Astrocyte (in vitro differentiated cells and primary cell): ENCODE data around the gene TGFB1. TPM values are rescaled to one million over a fixed set of nuclear protein-coding genes. Genes with fewer than 3 reads are reported as not detected.

Experiments used
- DNase-seq: peaks from one replicate; pipeline ENCODE4 v3.0.0-alpha.2; 2010; ENCODE audit warnings: low read depth
- FAIRE-seq: peaks from 2 replicates; lab custom pipeline; 2011; peaks lifted over from hg19 to GRCh38; lab: Jason Lieb, UNC
- H2AFZ ChIP-seq: 2 replicates; pipeline ENCODE4 v1.6.0; 2012; ENCODE audit warnings: low read depth, low read length, inconsistent platforms
- H3K27ac ChIP-seq: 2 replicates; pipeline ENCODE4 v1.5.1; 2011; ENCODE audit warnings: low read depth, low read length, inconsistent platforms
- H3K27me3 ChIP-seq: 2 replicates; pipeline ENCODE4 v1.6.0; 2011; ENCODE audit warnings: low read length, inconsistent platforms; ENCODE audit not compliant: insufficient read depth
- H3K36me3 ChIP-seq: 2 replicates; pipeline ENCODE4 v1.5.1; 2011; ENCODE audit warnings: low read length, inconsistent platforms; ENCODE audit not compliant: insufficient read depth
- H3K4me1 ChIP-seq: 2 replicates; pipeline ENCODE4 v1.5.1; 2011; ENCODE audit warnings: low read length, inconsistent platforms; ENCODE audit not compliant: insufficient read depth
- H3K4me2 ChIP-seq: 2 replicates; pipeline ENCODE4 v1.6.0; 2012; ENCODE audit warnings: low read length, inconsistent platforms
- H3K4me3 ChIP-seq: 2 replicates; pipeline ENCODE4 v1.5.1; 2011; ENCODE audit warnings: low read depth, mild to moderate bottlenecking, low read length, inconsistent platforms; ENCODE audit not compliant: insufficient read depth
- H3K79me2 ChIP-seq: 2 replicates; pipeline ENCODE4 v1.6.0; 2012; ENCODE audit warnings: mild to moderate bottlenecking, low read length, inconsistent platforms; ENCODE audit not compliant: insufficient read depth
- H3K9ac ChIP-seq: 2 replicates; pipeline ENCODE4 v1.6.0; 2012; ENCODE audit warnings: mild to moderate bottlenecking, low read length, inconsistent platforms
- H3K9me3 ChIP-seq: 2 replicates; pipeline ENCODE4 v1.5.1; 2012; ENCODE audit warnings: low read depth, mild to moderate bottlenecking, low read length, inconsistent platforms; ENCODE audit not compliant: insufficient read depth
- H4K20me1 ChIP-seq: 2 replicates; pipeline ENCODE4 v1.6.0; 2012; ENCODE audit warnings: low read length, inconsistent platforms; ENCODE audit not compliant: insufficient read depth
- H3K27ac Mint-ChIP-seq: one replicate; pipeline ENCODE4 v1.8.0; 2021; ENCODE audit warnings: mild to moderate bottlenecking, mixed read lengths; ENCODE audit not compliant: unreplicated experiment
- H3K27me3 Mint-ChIP-seq: one replicate; pipeline ENCODE4 v1.8.0; 2021; ENCODE audit warnings: low read depth, mixed read lengths; ENCODE audit not compliant: unreplicated experiment
- H3K36me3 Mint-ChIP-seq: one replicate; pipeline ENCODE4 v1.8.0; 2021; ENCODE audit warnings: low read depth, mixed read lengths; ENCODE audit not compliant: unreplicated experiment
- H3K4me1 Mint-ChIP-seq: one replicate; pipeline ENCODE4 v1.8.0; 2021; ENCODE audit warnings: low read depth, mixed read lengths; ENCODE audit not compliant: unreplicated experiment
- H3K4me3 Mint-ChIP-seq: one replicate; pipeline ENCODE4 v1.8.0; 2021; ENCODE audit warnings: mild to moderate bottlenecking, moderate library complexity, mixed read lengths; ENCODE audit not compliant: unreplicated experiment
- H3K9me3 Mint-ChIP-seq: one replicate; pipeline ENCODE4 v1.8.0; 2021; ENCODE audit warnings: mild to moderate bottlenecking, mixed read lengths; ENCODE audit not compliant: unreplicated experiment
- CTCF ChIP-seq: IDR thresholded peaks from 2 replicates; pipeline ENCODE4 v1.5.1; 2011; ENCODE audit warnings: low read depth, mild to moderate bottlenecking, inconsistent platforms, low read length, moderate library complexity; ENCODE audit not compliant: insufficient read depth
- EZH2 ChIP-seq: IDR thresholded peaks from 2 replicates; pipeline ENCODE4 v1.6.1; 2012; ENCODE audit warnings: mild to moderate bottlenecking, low read length, inconsistent platforms; ENCODE audit not compliant: insufficient read depth
- total RNA-seq: library from RNA; stranded (reverse); gene quantifications from 2 replicates; pipeline ENCODE4 v1.2.1, GENCODE V29; 2021

The TGFB1 gene
- total RNA-seq, 1 donor from 2014 or later, result 155 TPM

- H3K9me3 Mint-ChIP-seq, result no peaks in the 10 kb centered on the region
- Histone ChIP-seq H3K27me3 (no peaks in the 10 kb centered on the region), H3K9me3 (no peaks in the 10 kb centered on the region), H3K79me2 (peaks cover 26% of the 10 kb centered on the region), H3K4me3 (peak overlapping the region; percentile 93), H3K4me1 (peaks cover 19% of the 10 kb centered on the region), H3K4me2 (peak overlapping the region; percentile 85), H3K27ac (peak overlapping the region; percentile 100), H3K36me3 (no peaks in the 10 kb centered on the region), H2AFZ (peak overlapping the region; percentile 97), H4K20me1 (no peaks in the 10 kb centered on the region), H3K9ac (peak overlapping the region; percentile 98)
- peak overlapping the region; percentile 93 for H3K4me3 Mint-ChIP-seq
- H3K27ac Mint-ChIP-seq, result peak overlapping the region; percentile 98
- H3K36me3 Mint-ChIP-seq, result peaks cover 10% of the 10 kb centered on the region
- no peak for DNase-seq
- H3K4me1 Mint-ChIP-seq, result peaks cover 10% of the 10 kb centered on the region
- no peaks in the 10 kb centered on the region for H3K27me3 Mint-ChIP-seq
- no peak for TF ChIP-seq EZH2
- no peak for TF ChIP-seq CTCF
- FAIRE-seq, result no peak
These were observed 9.6 kb upstream of the TGFB1 start for GRCh38 chr19:41363371-41363752.

GRCh38 chr19:41362143-41362847 is 8.6 kb upstream of the TGFB1 start:
- H3K4me3 Mint-ChIP-seq, result peak overlapping the region; percentile 93
- H3K4me2 ChIP-seq, result no peak overlapping the region
- H3K4me1 Mint-ChIP-seq, result peaks cover 5% of the 10 kb centered on the region
- H3K4me1 ChIP-seq, result peaks cover 11% of the 10 kb centered on the region
- no peak overlapping the region for H3K27ac ChIP-seq
- peaks cover 26% of the 10 kb centered on the region for H3K79me2 ChIP-seq
- no peak overlapping the region for H2AFZ ChIP-seq
- H3K9ac ChIP-seq, result no peak overlapping the region
- no peak overlapping the region for H3K4me3 ChIP-seq
- TF ChIP-seq CTCF (no peak), EZH2 (no peak)
- no peak overlapping the region for H3K27ac Mint-ChIP-seq
- no peaks in the 10 kb centered on the region for H3K9me3 ChIP-seq
- H3K27me3 ChIP-seq, result no peaks in the 10 kb centered on the region
- H3K27me3 Mint-ChIP-seq, result no peaks in the 10 kb centered on the region
- DNase-seq (no peak), FAIRE-seq (no peak)
- H3K36me3 ChIP-seq, result no peaks in the 10 kb centered on the region
- H4K20me1 ChIP-seq, result no peaks in the 10 kb centered on the region
- peaks cover 7% of the 10 kb centered on the region for H3K36me3 Mint-ChIP-seq
- no peaks in the 10 kb centered on the region for H3K9me3 Mint-ChIP-seq

- TF ChIP-seq EZH2, result no peak
- no peak for TF ChIP-seq CTCF
- Mint-ChIP-seq H3K27ac (no peak overlapping the region), H3K36me3 (peaks cover 20% of the 10 kb centered on the region), H3K27me3 (no peaks in the 10 kb centered on the region), H3K4me1 (no peaks in the 10 kb centered on the region), H3K9me3 (no peaks in the 10 kb centered on the region), H3K4me3 (no peak overlapping the region)
- H3K27ac ChIP-seq, result no peak overlapping the region
- peaks cover 4% of the 10 kb centered on the region for H4K20me1 ChIP-seq
- FAIRE-seq, result no peak
- DNase-seq, result no peak
- no peak overlapping the region for H2AFZ ChIP-seq
- no peak overlapping the region for H3K4me3 ChIP-seq
- H3K4me2 ChIP-seq, result no peak overlapping the region
- no peaks in the 10 kb centered on the region for H3K36me3 ChIP-seq
- no peaks in the 10 kb centered on the region for H3K27me3 ChIP-seq
- H3K9ac ChIP-seq, result no peak overlapping the region
- no peaks in the 10 kb centered on the region for H3K9me3 ChIP-seq
- H3K79me2 ChIP-seq, result peaks cover 11% of the 10 kb centered on the region
- H3K4me1 ChIP-seq, result peaks cover 10% of the 10 kb centered on the region
These were observed 6.0 kb upstream of the TGFB1 start for GRCh38 chr19:41359741-41360140.
